GM10248 (cell line): ENCODE results near the gene RUNX3.

Experiments used
- CTCF ChIA-PET: fragments of 300-600 bp; sonication (Branson Sonifier 250); formaldehyde crosslinking; extraction: SDS; loops from one replicate; lab custom pipeline; 2021; ENCODE audit warnings: antibody characterized with exemption; lab: Yijun Ruan, JAX
- POLR2A ChIA-PET: fragments of 350-650 bp; sonication (Branson Sonifier 250); formaldehyde crosslinking; extraction: SDS; loops from one replicate; lab custom pipeline; 2020; ENCODE audit warnings: antibody characterized with exemption; lab: Yijun Ruan, JAX
- DNase-seq: peaks from one replicate; pipeline ENCODE4 v3.0.0; 2012; ENCODE audit errors: extremely low spot score
- CTCF ChIP-seq: IDR thresholded peaks from 2 replicates; pipeline ENCODE4 v1.5.1; 2012; ENCODE audit warnings: mild to moderate bottlenecking, low read depth; ENCODE audit errors: extremely low read depth, missing control alignments, control extremely low read depth

RUNX3 gene

DNA sequence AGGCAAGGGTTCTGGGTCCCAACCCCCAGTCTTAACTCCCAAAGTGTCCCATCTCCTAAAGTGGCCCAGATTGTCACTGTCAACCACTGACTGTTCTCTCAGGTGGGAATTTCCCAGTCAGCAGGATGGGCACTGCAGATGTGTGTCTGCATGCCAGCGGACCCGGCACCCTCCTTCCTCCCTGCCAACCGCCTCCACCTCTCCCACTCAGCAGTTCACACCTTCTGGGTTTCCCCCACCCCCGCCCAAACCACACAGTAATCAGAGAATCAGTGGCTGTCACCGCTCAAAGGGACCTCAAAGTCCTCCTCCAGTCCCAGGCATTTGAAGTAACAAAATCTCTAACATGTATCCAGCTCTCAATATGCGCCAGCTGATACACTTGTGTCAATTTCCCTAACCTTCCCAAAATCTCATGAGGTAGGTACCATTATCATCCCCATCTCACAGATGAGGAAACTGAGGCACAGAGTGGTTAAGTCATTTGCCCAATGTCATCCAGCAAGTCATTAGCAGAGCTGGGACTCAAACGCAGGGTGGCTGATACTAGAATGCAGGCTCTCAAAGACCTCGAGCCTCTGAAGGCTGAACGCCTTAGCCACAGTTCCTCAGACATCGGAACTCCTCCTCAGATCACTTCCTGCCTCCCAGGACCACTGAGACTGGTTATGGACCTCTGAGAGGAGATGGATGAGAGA is 4.8 kb downstream of the RUNX3 start:
- TF ChIP-seq CTCF: no peak
- ChIA-PET POLR2A (interaction anchor here (0.6 kb wide), 4 partner anchors 76 to 1851 kb away, joined by 3 to 12 read pairs (median 5); no protein-coding TSS in a partner anchor), CTCF (interaction anchor here (0.7 to 4.7 kb wide), 6 partner anchors 9 to 112 kb away, joined by 3 to 23 read pairs (median 5); no protein-coding TSS in a partner anchor)
- peak; percentile 69 for DNase-seq

- ChIA-PET CTCF (interaction anchor here (1.1 to 2.0 kb wide), 4 partner anchors 9 to 114 kb away, joined by 3 to 11 read pairs (median 5); no protein-coding TSS in a partner anchor), POLR2A (interaction anchor here (1.1 kb wide), 1 partner anchor 98 kb away, joined by 4 read pairs; no protein-coding TSS in a partner anchor)
- TF ChIP-seq CTCF: no peak
- DNase-seq: peak; percentile 76
Observed at GRCh38 chr1:24923485-24924113, 6.5 kb downstream of the RUNX3 start.

DNA sequence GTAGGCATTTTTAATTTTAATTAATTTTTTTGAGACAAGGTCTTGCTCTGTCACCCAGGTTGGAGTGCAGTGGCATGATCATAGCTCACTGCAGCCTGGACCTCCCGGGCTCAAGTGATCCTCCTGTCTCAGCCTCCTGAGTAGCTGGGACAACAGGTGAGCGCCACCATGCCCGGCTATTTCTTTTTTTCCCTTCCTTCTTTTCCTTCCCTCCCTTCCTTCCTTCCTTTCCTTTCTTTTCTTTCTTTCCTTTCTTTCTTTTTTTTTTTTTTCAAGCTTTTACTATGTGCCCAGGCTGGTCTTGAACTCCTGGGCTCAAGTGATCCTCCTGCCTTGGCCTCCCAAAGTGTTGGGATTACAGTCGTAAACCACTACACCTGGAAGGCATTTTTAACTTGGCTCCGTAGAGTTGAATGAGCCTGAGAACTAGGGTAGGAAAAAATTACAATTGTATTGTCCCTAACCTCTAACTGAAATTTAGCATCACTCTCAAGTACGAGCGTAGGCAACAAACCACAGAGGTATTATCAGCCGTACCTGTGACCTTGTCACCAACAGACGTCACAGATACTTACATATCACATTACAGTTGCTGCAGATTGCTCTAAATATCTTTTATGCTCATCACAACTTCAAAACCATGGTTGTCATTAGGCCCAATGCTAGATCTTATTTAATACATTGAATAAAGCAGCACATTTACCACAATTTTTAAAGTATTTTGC is 8.0 kb downstream of the RUNX3 start:
- no peak for TF ChIP-seq CTCF
- POLR2A ChIA-PET: interaction anchor here (0.6 kb wide), 2 partner anchors 44 to 340 kb away, joined by 3 to 6 read pairs; no protein-coding TSS in a partner anchor
- DNase-seq: no peak
- CTCF ChIA-PET: interaction anchor here (1.7 to 2.0 kb wide), 2 partner anchors 24 to 115 kb away, joined by 5 to 11 read pairs; no protein-coding TSS in a partner anchor

GRCh38 chr1:24921412-24921811 is 8.7 kb downstream of the RUNX3 start:
- no peak for DNase-seq
- ChIA-PET POLR2A (no interaction called here), CTCF (interaction anchor here (1.7 kb wide), 1 partner anchor 23 kb away, joined by 5 read pairs; no protein-coding TSS in a partner anchor)
- no peak for TF ChIP-seq CTCF

DNA sequence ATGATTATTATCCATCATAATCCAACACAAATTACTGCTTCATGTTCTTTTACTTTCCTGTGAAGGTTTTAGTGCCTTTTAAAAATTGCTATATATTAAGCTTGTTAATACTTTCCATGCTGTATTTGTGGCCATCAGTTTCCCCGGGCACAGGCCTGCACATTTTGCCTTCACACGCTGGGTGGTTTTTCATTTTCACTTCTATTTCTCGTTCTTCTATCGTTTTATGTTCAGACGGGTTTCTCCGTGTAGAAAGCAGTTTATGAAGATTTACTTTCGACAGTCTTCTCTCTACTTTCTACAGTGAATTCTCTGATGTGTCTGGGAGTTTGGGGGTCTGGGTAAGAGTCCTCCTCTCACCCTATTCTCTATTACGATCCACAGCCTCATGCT is 9.5 kb downstream of the RUNX3 start:
- ChIA-PET CTCF (interaction anchor here (1.2 to 1.7 kb wide), 2 partner anchors 12 to 22 kb away, joined by 3 to 5 read pairs; no protein-coding TSS in a partner anchor), POLR2A (interaction anchor here (1.0 kb wide), 1 partner anchor 13 kb away, joined by 4 read pairs; no protein-coding TSS in a partner anchor)
- no peak for TF ChIP-seq CTCF
- peak; percentile 59 for DNase-seq
